B cell (primary cell): ENCODE measurements around the gene GEMIN5. TPM values are rescaled to one million over a fixed set of nuclear protein-coding genes. Genes with fewer than 3 reads are reported as not detected.

ENCODE experiments used
- ATAC-seq: fragments of 200-7000 bp; cut with Tn5 transposase; one replicate; pipeline ENCODE4 v1.10.0; 2021; ENCODE audit warnings: low read depth, mild to moderate bottlenecking, moderate number of reproducible peaks, moderate library complexity
- CTCF ChIA-PET: fragments of 350-600 bp; sonication (Branson Sonifier 250); formaldehyde crosslinking; loops from one replicate; lab custom pipeline; 2021; ENCODE audit warnings: antibody characterized with exemption, inconsistent platforms; lab: Charles Lee
- POLR2A ChIA-PET: fragments of 350-600 bp; sonication (Branson Sonifier 250); formaldehyde crosslinking; loops from one replicate; lab custom pipeline; 2021; ENCODE audit warnings: antibody characterized with exemption; lab: Charles Lee
- DNase-seq: peaks from one replicate; pipeline ENCODE4 v3.0.0; 2013
- H2AFZ ChIP-seq: 2 replicates; pipeline ENCODE4 v1.6.1; 2012; ENCODE audit warnings: mild to moderate bottlenecking, low read depth, low read length; ENCODE audit not compliant: insufficient read depth, poor library complexity, severe bottlenecking
- H3K27ac ChIP-seq, 2 donors: 1 replicate in 1 of 2; 2 replicates in 1 of 2; pipeline ENCODE4 v1.5.1; 2012 to 2013; ENCODE audit warnings: low read length in 2 of 2, mild to moderate bottlenecking in 2 of 2, moderate library complexity in 1 of 2
- H3K27me3 ChIP-seq, 4 experiments: fragments of 200-600 bp in 1 of 4; sonication (generic) in 1 of 4; replicated peaks in 1 of 4; 1 replicate in 2 of 4; 2 replicates in 2 of 4; pipeline versions ENCODE4 v1.6.1 to v1.7.0; 2013 to 2016; ENCODE audit warnings: low read length in 3 of 4, mild to moderate bottlenecking in 2 of 4, mixed read lengths in 1 of 4, moderate library complexity in 1 of 4; ENCODE audit not compliant: insufficient read depth in 4 of 4, control insufficient read depth in 3 of 4; ENCODE audit errors: control extremely low read depth in 1 of 4
- H3K36me3 ChIP-seq, 2 experiments: replicated peaks in 1 of 2; 1 replicate in 1 of 2; 2 replicates in 1 of 2; pipeline versions ENCODE4 v1.6.1 to v1.7.1; 2013; ENCODE audit warnings: low read length in 1 of 2; ENCODE audit not compliant: insufficient read depth in 2 of 2, control insufficient read depth in 1 of 2; ENCODE audit errors: control extremely low read depth in 1 of 2, extremely low read depth in 1 of 2
- H3K4me1 ChIP-seq, 2 donors: fragments of 200-600 bp in 1 of 2; sonication (generic) in 1 of 2; 1 replicate in 1 of 2; 2 replicates in 1 of 2; pipeline versions ENCODE4 v1.5.1 to v1.6.1; 2013 to 2017; ENCODE audit warnings: low read length in 2 of 2; ENCODE audit not compliant: control insufficient read depth in 2 of 2, insufficient read depth in 2 of 2
- H3K4me2 ChIP-seq: replicated peaks from 2 replicates; pipeline ENCODE3; 2012; ENCODE audit warnings: mild to moderate bottlenecking, low read depth, low read length; ENCODE audit not compliant: poor library complexity, severe bottlenecking
- H3K4me3 ChIP-seq, 5 experiments: fragments of 200-600 bp in 1 of 5; sonication (generic) in 1 of 5; 1 replicate in 3 of 5; 2 replicates in 2 of 5; pipeline versions ENCODE4 v1.5.1 to v1.7.0; 2011 to 2016; ENCODE audit warnings: low read length in 4 of 5, mild to moderate bottlenecking in 4 of 5, low read depth in 2 of 5, control low read depth in 1 of 5, moderate library complexity in 1 of 5; ENCODE audit not compliant: insufficient read depth in 1 of 5; ENCODE audit errors: control extremely low read depth in 1 of 5, extremely low read depth in 1 of 5
- H3K79me2 ChIP-seq: fragments of 200-600 bp; sonication (generic); one replicate; pipeline ENCODE4 v1.6.0; 2016; ENCODE audit warnings: low read length; ENCODE audit not compliant: control insufficient read depth, insufficient read depth
- H3K9ac ChIP-seq: fragments of 200-600 bp; sonication (generic); 2 replicates; pipeline ENCODE4 v1.6.1; 2017; ENCODE audit warnings: mild to moderate bottlenecking, low read length, moderate library complexity
- H3K9me3 ChIP-seq, 3 donors: one replicate each; pipeline versions ENCODE4 v1.6.1 to v1.7.1; 2013; ENCODE audit warnings: low read length in 2 of 3; ENCODE audit not compliant: control insufficient read depth in 2 of 3, insufficient read depth in 1 of 3; ENCODE audit errors: control extremely low read depth in 1 of 3
- H4K20me1 ChIP-seq: 2 replicates; pipeline ENCODE4 v1.6.0; 2012; ENCODE audit warnings: mild to moderate bottlenecking, low read length; ENCODE audit not compliant: insufficient read depth, control insufficient read depth, poor library complexity, severe bottlenecking
- H3K27ac Mint-ChIP-seq: one replicate; pipeline ENCODE4 v1.8.0; 2021; ENCODE audit warnings: mixed read lengths
- H3K27me3 Mint-ChIP-seq: one replicate; pipeline ENCODE4 v1.8.0; 2021; ENCODE audit warnings: mixed read lengths
- H3K4me1 Mint-ChIP-seq: one replicate; pipeline ENCODE4 v1.8.0; 2021; ENCODE audit warnings: mixed read lengths
- H3K4me3 Mint-ChIP-seq: one replicate; pipeline ENCODE4 v1.8.0; 2021; ENCODE audit warnings: mixed read lengths
- H3K9me3 Mint-ChIP-seq: one replicate; pipeline ENCODE4 v1.8.0; 2022; ENCODE audit warnings: mixed read lengths; ENCODE audit not compliant: insufficient read depth
- EZH2 ChIP-seq: IDR thresholded peaks from 2 replicates; pipeline ENCODE4 v1.6.1; 2012; ENCODE audit warnings: borderline replicate concordance, low read depth, mild to moderate bottlenecking, moderate library complexity, low read length; ENCODE audit not compliant: insufficient read depth, poor library complexity, severe bottlenecking
- WGBS: methylation state at CpG from one replicate; pipeline ENCODE4 v1.1.5; 2013; ENCODE audit warnings: missing lambda C conversion rate; ENCODE audit not compliant: insufficient coverage; 5-methylcytosine and 5-hydroxymethylcytosine counted together
- intact Hi-C: fragments of 100-400 bp; cut with micrococcal nuclease; formaldehyde crosslinking; loops from one replicate; pipeline ENCODE4 v1.10.0; 2022
- polyA plus RNA-seq: library from polyadenylated mRNA; depleted of rRNA; stranded (reverse); fragments of >200 nt; gene quantifications from 2 replicates; pipeline ENCODE4 v1.2.3, GENCODE V29; 2012
- total RNA-seq, 2 donors: library from RNA; stranded (reverse); fragments of 120-200 nt in 1 of 2; gene quantifications; 1 replicate in 1 of 2; 2 replicates in 1 of 2; pipeline versions ENCODE4 v1.2.3 to v1.2.4, GENCODE V29; 2013 to 2022
- TF ChIP-seq, protein P1 (sequence below): fragments of 200-600 bp; IDR thresholded peaks from one replicate; pipeline ENCODE4 v1.8.0; 2022; ENCODE audit warnings: antibody characterized with exemption, mild to moderate bottlenecking

Gene GEMIN5
- total and polyA plus RNA-seq, 2 donors (not counting 1 experiment from before 2014, with no cell fraction given), result 3.6 to 15.5 TPM

DNA sequence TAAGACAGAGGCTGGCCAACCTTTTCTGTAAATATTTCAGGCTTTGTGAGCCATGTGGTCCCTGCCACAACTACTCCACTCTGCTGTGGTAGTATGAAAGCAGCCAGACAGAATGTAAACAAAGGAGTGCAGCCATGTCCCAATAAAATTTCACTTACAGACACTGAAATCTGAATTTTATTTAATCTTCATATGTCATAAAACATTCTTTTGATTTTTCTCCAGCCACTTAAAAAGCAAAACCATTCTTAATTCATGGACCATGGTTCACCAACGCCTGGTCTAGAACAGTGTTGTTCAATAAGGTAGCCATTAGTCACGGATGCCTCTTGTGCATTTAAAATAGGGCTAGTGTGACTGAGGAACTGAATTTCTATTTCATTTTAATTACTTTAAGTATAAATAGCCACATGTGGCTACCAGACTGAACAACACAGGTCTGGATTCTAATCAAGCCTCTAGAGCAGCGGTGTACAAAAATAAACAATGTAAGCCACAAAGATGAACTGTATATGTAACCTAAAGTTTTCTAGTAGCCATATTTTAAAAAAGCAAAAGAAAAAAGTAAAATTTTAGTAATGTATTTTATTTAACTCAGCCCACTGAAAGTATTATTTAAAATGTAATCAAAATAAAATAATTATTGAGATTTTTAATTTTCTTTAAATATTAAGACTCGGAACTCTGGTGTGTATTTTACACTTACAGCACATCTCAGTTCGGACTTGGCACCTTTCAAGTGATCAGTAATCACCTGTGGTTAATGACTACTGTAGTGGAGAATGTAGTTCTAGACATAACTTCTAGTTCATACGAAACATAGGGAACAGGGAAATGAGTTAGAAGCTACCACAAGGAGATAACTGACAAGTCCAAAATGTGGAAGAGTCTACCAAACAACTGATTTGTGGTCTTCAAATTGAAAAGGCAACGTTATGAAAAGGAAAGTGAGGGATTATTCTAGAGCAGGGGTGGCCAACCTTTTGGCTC is 14.3 kb downstream of the GEMIN5 start:
- ChIA-PET POLR2A (no interaction called here), CTCF (no interaction called here)
- TF ChIP-seq EZH2, result no peak
- TF ChIP-seq, protein P1, sequence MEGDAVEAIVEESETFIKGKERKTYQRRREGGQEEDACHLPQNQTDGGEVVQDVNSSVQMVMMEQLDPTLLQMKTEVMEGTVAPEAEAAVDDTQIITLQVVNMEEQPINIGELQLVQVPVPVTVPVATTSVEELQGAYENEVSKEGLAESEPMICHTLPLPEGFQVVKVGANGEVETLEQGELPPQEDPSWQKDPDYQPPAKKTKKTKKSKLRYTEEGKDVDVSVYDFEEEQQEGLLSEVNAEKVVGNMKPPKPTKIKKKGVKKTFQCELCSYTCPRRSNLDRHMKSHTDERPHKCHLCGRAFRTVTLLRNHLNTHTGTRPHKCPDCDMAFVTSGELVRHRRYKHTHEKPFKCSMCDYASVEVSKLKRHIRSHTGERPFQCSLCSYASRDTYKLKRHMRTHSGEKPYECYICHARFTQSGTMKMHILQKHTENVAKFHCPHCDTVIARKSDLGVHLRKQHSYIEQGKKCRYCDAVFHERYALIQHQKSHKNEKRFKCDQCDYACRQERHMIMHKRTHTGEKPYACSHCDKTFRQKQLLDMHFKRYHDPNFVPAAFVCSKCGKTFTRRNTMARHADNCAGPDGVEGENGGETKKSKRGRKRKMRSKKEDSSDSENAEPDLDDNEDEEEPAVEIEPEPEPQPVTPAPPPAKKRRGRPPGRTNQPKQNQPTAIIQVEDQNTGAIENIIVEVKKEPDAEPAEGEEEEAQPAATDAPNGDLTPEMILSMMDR, result no peak
- Histone ChIP-seq H3K4me1 (no peaks in the 10 kb centered on the region), H4K20me1 (no peaks in the 10 kb centered on the region), H3K79me2 (no peaks in the 10 kb centered on the region), H3K27ac (no peak overlapping the region), H3K4me3 (no peak overlapping the region), H2AFZ (no peak overlapping the region), H3K9me3 (no peaks in the 10 kb centered on the region), H3K27me3 (no peaks in the 10 kb centered on the region), H3K4me2 (no peak overlapping the region), H3K36me3 (peaks cover 8 to 58% of the 10 kb centered on the region in 2 experiments), H3K9ac (no peak overlapping the region)
- Mint-ChIP-seq H3K9me3 (no peaks in the 10 kb centered on the region), H3K4me3 (no peak overlapping the region), H3K27me3 (no peaks in the 10 kb centered on the region), H3K4me1 (no peaks in the 10 kb centered on the region), H3K27ac (no peak overlapping the region)
- DNase-seq (no peak), ATAC-seq (no peak)
- intact Hi-C loops, result no loop called here
- WGBS, result no CpG with 5 or more reads among the region's 7 CpGs

DNA sequence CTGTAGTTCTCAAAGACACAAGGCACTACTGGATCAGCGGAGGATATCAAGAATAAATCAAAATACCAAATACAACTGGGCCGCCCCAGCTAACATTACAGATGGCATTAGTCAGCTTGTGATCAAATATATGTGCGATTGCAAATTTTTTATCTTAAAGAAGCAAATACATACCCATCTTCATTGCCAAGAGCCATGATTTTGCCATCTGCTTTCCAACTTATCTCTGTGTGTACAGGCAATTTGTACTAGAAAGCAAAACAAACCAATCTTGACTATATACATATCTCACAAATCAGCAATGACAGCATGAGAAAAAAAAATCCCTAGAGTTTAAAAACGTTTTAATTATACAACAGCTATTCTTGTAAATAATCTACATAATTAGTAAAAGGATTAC is 20.3 kb downstream of the GEMIN5 start:
- ATAC-seq (no peak), DNase-seq (no peak)
- Histone ChIP-seq H3K36me3 (peaks cover 10 to 42% of the 10 kb centered on the region in 2 experiments), H3K27ac (no peak overlapping the region), H3K79me2 (no peaks in the 10 kb centered on the region), H2AFZ (no peak overlapping the region), H3K9ac (no peak overlapping the region), H3K27me3 (no peaks in the 10 kb centered on the region), H3K4me2 (no peak overlapping the region), H3K9me3 (no peaks in the 10 kb centered on the region), H4K20me1 (no peaks in the 10 kb centered on the region), H3K4me1 (no peaks in the 10 kb centered on the region), H3K4me3 (no peak overlapping the region)
- no peaks in the 10 kb centered on the region for H3K4me1 Mint-ChIP-seq
- POLR2A ChIA-PET, result no interaction called here
- H3K27me3 Mint-ChIP-seq, result no peaks in the 10 kb centered on the region
- CTCF ChIA-PET, result interaction anchor here (0.7 to 1.9 kb wide), 2 partner anchors 11 to 268 kb away, joined by 3 to 7 read pairs; no protein-coding TSS in a partner anchor
- H3K27ac Mint-ChIP-seq, result no peak overlapping the region
- no peaks in the 10 kb centered on the region for H3K9me3 Mint-ChIP-seq
- intact Hi-C loops, result no loop called here
- no peak for TF ChIP-seq EZH2
- TF ChIP-seq, protein P1, result no peak
- H3K4me3 Mint-ChIP-seq, result no peak overlapping the region
- WGBS, result 100% methylated on average over 2 of the region's 4 CpGs
